ENCODE data around the gene GYS2.

GYS2 gene

GRCh38 chr12:21552635-21553328 is 51.9 kb downstream of the GYS2 start:
- no peak for DNase-seq

DNA sequence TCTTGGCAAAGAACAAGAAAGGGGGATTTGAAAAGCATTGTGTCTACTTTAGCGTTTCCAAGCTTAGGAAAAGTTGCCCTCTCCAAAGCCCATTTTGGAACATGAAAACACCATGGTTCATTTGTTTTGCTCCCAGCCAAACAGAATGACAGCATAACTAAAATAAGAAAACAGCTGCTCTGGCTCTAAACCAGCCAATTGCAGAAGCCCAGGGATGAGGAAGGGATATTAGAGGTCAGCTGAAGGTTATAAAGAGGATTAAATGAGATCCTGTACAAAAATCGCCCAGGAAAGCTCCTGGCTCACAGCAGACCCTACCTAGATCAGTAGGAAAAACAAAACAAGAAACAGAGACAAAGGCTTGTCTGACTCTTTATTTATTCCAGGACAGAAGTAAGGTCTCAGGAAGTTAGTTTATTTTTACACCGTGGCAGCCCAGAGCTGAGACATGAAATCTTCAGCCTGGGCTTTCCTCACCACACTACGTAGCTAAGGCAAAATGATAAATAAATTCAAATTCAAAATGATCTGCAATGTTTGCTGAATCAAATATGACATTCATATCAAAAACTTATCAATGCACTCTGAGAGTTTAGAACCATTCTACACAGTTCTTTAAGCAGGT is 52.7 kb downstream of the GYS2 start:
- no peak for DNase-seq

GRCh38 chr12:21547437-21547836 is 57.2 kb downstream of the GYS2 start:
- no peak for DNase-seq

- no peak for DNase-seq
These were observed 57.9 kb downstream of the GYS2 start for GRCh38 chr12:21546716-21547115.

- no peak for DNase-seq
These were observed 59.1 kb downstream of the GYS2 start for GRCh38 chr12:21545557-21545956.

- DNase-seq, result no peak
These were observed 61.5 kb downstream of the GYS2 start for GRCh38 chr12:21543151-21543550.

- no peak for DNase-seq
These were observed 62.2 kb downstream of the GYS2 start for GRCh38 chr12:21542403-21542802.

DNA sequence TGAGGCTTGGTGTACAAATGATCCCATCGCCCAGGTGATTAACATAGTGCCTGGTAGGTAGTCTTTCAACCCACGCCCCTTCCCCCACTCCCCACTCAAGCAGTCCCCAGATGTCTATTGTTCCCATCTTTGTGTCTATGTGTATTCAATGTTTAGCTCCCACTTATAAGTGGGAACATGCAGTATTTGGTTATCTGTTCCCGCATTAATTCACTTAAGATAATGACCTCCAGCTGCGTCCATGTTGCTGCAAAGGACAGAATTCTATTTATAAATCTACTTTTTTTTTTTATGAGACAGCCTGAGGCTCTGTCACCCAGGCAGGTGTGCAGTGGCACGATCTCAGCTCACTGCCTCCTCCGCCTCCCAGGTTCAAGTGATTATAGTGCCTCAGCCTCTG is 62.9 kb downstream of the GYS2 start:
- DNase-seq, result no peak

DNA sequence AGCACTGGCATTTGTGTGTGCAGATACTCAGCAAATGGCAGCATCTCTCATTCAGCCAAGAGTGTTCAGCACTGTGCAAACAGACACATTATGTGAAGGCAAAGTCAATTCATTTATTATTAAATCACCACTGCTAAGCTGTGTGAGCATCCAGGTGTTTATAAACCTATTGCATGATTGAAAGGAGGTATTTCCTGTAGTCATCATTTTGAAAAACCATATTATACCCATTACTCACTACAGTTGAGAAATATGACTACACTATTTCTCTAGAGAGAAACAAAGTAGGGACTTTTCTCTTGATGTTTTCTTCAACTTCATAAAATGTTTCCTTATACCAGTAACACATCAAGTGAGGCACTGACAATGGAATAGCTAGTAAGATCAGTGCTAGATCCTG is 64.8 kb downstream of the GYS2 start:
- no peak for DNase-seq

- no peak for DNase-seq
These were observed 66.5 kb downstream of the GYS2 start for GRCh38 chr12:21538061-21538653.

DNA sequence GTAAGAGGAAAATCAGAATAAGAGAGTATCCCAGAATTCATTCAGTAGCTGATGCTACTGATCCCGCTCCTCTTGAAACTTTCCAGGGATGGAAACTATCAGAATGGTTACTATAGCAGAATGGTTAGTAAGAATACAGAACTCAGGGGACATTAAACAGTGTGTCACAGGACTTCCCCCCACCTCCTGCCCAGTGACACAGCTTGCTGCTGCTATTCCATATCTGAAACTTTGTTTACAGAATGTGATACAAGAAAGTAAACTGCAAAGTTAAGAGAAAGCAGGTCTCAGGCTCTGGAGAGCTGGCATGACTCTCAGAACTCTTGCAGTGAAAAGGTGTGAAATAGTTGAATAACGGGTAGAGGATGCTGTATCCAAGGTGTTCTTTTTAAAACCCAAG is 75.2 kb downstream of the GYS2 start:
- DNase-seq, result no peak

- DNase-seq, result no peak
These were observed 75.7 kb downstream of the GYS2 start for GRCh38 chr12:21528953-21529352.

DNA sequence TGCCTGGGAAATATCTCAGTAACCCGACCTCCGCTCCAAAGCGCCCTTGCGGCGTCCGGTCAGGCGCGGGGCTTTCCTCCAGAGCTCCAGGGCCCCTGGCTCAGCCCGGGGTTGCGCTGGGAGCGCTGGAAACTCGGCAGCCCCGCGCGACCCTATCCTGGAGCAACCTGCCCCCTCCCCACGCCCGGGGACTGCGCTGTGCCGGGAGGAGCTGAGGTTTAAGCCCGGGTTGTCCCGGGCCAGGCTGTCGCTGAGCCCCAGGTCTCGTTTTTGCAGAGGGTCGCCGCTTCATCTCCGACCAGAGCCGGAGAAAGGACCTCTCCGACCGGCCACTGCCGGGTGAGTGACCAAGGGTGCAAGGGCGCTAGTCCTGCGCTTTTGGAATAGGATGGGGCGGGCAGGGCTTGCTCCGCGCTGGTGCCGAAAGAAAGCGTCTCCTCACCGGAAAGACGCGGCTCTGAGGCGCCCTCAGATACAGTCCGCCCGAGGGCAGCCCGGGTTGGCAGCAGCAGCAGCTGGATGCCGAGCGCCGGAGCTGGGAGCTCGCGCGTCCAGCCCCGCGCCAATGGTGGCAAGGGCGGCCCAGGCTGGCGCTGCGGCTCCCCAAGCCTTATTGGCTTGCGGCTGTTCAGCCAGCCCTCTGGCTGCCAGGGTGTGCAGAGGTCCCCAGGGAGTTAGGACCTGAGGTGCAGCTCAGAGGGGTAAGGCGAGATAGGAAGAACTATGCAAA is 77.0 kb downstream of the GYS2 start:
- peak; percentile 51 for DNase-seq

GRCh38 chr12:21526721-21527345 is 77.8 kb downstream of the GYS2 start:
- DNase-seq, result no peak

DNA sequence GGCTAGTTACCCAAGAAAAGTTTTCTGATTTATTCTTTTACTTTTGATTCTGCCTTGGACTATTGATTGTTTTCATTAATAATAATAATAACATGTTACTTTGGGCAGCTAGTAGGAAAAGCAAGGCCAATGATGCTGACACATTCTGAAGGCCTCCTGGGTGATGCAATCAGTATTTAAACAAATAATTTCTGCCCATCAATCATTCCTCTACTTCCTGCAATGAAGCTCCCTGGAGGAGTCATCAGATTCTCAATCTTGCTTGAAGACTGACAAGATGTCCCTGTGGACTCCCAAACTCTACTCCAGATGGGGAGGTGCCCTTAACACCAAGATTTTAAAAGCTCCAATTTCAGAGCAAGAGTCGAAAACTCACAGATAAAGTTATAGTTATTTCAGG is 78.6 kb downstream of the GYS2 start, which contains the start of gene SPX:
Gene SPX (plus strand): TSS at position 244 of the 400 bp plus-strand sequence. CDS start 177 bp downstream, outside the sequence.
- DNase-seq, result no peak

DNA sequence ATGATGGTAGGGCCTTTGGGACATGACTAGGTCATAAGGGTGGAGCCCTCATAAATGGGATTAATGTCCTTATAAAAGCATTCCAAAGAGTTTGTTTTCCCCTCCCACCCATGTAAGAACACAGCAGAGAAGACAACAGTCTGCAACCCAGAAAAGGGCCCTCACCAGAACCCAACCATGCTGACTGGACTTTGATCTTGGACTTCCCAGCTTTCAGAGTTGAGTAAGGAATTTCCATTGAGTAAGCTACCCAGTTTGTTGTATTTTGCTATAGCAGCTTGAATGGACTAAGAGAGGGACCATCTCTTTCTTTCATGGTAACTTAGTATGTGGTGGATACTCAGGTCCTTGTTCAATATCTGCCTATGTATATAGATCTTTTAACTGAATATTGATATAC is 81.5 kb downstream of the GYS2 start:
- no peak for DNase-seq

GRCh38 chr12:21521541-21521940 is 83.1 kb downstream of the GYS2 start:
- no peak for DNase-seq

DNA sequence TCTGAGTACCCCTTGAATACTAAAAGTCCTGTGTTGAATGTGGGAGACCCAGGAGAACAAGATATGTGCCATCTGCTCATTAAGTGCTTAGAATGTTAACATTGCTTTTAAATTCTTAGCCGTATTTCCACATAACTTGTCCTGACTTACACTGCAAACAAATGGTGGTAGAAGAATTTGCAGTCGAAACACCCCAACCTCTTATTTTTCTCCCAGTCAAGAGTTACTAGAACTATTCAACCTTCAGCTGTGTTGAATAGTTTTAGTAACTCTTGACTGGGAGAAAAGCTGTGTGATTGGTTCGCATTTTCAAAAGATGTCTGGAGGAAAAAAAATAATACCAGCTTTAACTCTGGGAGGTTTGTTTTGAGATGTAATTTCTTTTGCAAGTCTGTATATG is 86.2 kb downstream of the GYS2 start:
- no peak for DNase-seq

DNA sequence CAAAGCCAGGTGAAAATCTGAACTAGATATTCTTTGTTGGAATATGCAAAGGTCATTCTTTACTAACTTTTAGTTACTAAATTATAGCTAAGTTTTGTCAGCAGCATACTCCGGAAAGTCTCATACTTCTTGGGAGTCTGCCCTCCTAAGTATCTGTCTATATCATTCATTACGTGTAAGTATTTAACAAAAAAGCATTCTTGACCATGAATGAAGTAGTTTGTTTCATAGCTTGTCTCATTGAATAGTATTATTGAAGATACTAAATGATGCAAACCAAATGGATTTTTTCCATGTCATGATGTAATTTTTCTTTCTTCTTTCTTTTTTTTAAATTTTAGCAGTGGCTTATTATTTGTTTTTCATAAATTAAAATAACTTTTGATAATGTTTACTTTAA is 88.4 kb downstream of the GYS2 start:
- DNase-seq, result no peak

GRCh38 chr12:21509768-21510167 is 94.9 kb downstream of the GYS2 start:
- no peak for DNase-seq

DNA sequence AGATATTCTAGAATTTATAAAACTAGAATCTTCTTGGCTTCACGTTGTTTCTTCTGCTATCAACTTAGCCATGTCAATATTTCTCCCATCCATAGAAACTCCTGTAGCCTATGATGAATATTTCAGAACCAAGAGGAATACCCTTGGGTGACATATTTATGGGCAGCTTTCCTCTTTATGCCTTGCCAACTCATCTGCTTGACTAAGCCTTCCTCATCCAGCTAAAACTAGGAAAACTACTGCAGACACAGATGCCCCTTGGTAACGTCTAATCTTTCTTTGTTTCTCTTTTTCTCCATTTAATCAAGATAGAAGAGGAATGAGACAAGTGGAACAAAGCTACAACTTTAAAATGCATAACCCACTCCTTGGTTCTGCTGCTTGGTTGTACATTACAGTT is 96.8 kb downstream of the GYS2 start:
- DNase-seq, result no peak

DNA sequence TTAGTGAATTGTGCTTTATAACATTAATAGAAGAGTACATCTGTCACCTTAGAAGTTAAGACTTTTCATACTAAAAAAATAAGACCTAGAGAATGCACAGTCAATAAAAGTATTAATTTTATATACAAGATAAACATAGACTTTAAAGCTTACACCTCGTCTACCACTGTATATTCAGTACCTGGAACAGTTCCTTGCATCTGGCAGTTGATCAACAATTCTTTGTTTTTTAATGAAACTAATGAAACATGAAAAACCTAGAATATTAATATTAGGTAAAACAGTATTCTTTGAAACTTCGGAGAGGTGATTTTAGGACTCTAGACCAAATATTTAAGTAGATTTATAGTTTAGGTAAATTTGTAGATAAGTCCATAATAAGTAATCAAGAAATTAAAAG is 98.8 kb downstream of the GYS2 start:
- DNase-seq, result no peak

GRCh38 chr12:21502872-21503271 is 101.8 kb downstream of the GYS2 start:
- no peak for DNase-seq

All from effector CD4-positive, alpha-beta T cell (primary cell).